ENCODE measurements around the gene DNAH9. TPM values are rescaled to one million over a fixed set of nuclear protein-coding genes. Genes with fewer than 3 reads are reported as not detected.
A peak's percentile ranks its signal among the peaks of the same experiment; 100 is the strongest.

DNAH9 gene
- total RNA-seq, 1 experiment from 2014 or later = 0.22 TPM

DNA sequence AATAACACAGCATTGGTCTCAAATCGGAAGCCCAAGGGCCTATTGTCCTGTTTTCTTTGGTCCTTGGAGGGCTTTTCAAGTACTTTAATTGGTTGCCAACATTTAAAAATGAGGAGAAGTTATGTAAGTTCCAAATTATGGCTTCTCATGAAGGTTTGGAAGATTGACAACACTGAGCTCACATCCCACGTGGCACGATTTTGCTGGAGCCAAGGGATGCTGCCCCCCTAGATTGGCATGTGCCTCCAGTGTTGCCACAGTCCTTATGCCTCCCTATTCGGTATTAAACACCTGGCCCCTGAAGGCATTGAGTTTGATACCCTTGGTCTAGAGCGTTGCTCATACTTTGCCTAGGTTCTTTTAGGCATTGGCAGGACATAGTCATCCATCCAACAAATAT, 291.0 kb downstream of the DNAH9 start:
- Histone ChIP-seq H3K79me2 (ENCODE audit: insufficient read depth, low read length) (no peaks in the 10 kb centered on the region), H3K27ac (ENCODE audit: insufficient read length, low read depth, low read length) (no peak overlapping the region), H4K91ac (ENCODE audit: insufficient read length, low read depth, low read length) (no peak overlapping the region), H4K8ac (replicated peaks; ENCODE audit: insufficient read length, low read depth, low read length) (no peak overlapping the region), H4K5ac (ENCODE audit: insufficient read length, low read depth, low read length) (no peak overlapping the region), H3K79me1 (ENCODE audit: insufficient read depth, low read depth, low read length, poor library complexity, severe bottlenecking) (no peaks in the 10 kb centered on the region), H2BK120ac (ENCODE audit: low read depth, low read length, poor library complexity, severe bottlenecking) (no peak overlapping the region), H2BK15ac (ENCODE audit: low read depth, low read length) (no peak overlapping the region), H2BK5ac (ENCODE audit: insufficient read length, low read length) (no peak overlapping the region), H4K20me1 (ENCODE audit: control insufficient read depth, insufficient read depth, insufficient read length) (no peaks in the 10 kb centered on the region), H3K9ac (ENCODE audit: extremely low read depth, insufficient read length, low read length) (no peak overlapping the region), H3T11ph (ENCODE audit: low read length) (no peak overlapping the region), H3K18ac (ENCODE audit: insufficient read length, low read depth, low read length) (no peak overlapping the region), H2AFZ (ENCODE audit: low read length) (no peak overlapping the region), H2BK20ac (ENCODE audit: low read depth, low read length, poor library complexity, severe bottlenecking) (no peak overlapping the region), H3K27me3 (ENCODE audit: insufficient read depth, low read length) (no peaks in the 10 kb centered on the region), H3K9me3 (ENCODE audit: control insufficient read depth, low read depth, low read length) (no peaks in the 10 kb centered on the region), H2BK12ac (ENCODE audit: insufficient read length, low read depth, low read length) (no peak overlapping the region), H3K23ac (ENCODE audit: insufficient read length, low read depth, low read length) (no peak overlapping the region), H3K4me2 (ENCODE audit: insufficient read depth, insufficient read length, low read length) (no peak overlapping the region), H3K23me2 (ENCODE audit: insufficient read length, low read depth, low read length, poor library complexity, severe bottlenecking) (no peaks in the 10 kb centered on the region), H3K14ac (ENCODE audit: insufficient read depth, low read length) (no peak overlapping the region), H3K56ac (ENCODE audit: insufficient read length, low read depth, low read length) (no peak overlapping the region), H2AK5ac (ENCODE audit: insufficient read length, low read length) (no peak overlapping the region), H3K4ac (ENCODE audit: low read depth, low read length) (no peak overlapping the region), H3K4me1 (ENCODE audit: insufficient read depth, low read length) (no peaks in the 10 kb centered on the region)
- Mint-ChIP-seq H3K27me3 (ENCODE audit: low read depth) (no peaks in the 10 kb centered on the region), H3K4me3 (no peak overlapping the region), H3K36me3 (ENCODE audit: insufficient read depth in 1 of 3, low read depth in 3 of 3) (no peaks in the 10 kb centered on the region), H3K9me3 (no peaks in the 10 kb centered on the region), H3K27ac (no peak overlapping the region), H3K4me1 (peaks cover 0 to 2% of the 10 kb centered on the region in 2 experiments; a peak in 2 of 4 replicates)
- no CpG with 5 or more reads among the region's 5 CpGs for WGBS (ENCODE audit: extremely low coverage, insufficient read length, low lambda C conversion rate)
- no peak for TF ChIP-seq CTCF (conservative IDR thresholded peaks at IDR 0.05)
- peak; percentile 10 for DNase-seq
